Hematopoietic multipotent progenitor cell (in vitro differentiated cells): ENCODE data around the gene ZNF837. TPM values are rescaled to one million over a fixed set of nuclear protein-coding genes. Genes with fewer than 3 reads are reported as not detected.
"Not testable (repeated sequence)": the region's sequence is repeated elsewhere in the genome, so short reads cannot be mapped to it uniquely, and the experiment has no call there.

Experiments
- DNase-seq, 3 donors: peaks; one replicate each; pipeline ENCODE4 v3.0.0-alpha.2; 2011 to 2015; ENCODE audit warnings: low read depth in 2 of 3, low spot score in 2 of 3
- total RNA-seq: library from RNA; depleted of rRNA; stranded (reverse); fragments of >200 nt; gene quantifications from one replicate; pipeline ENCODE4 v1.2.3, GENCODE V29; 2012

The ZNF837 gene
- 6.2 TPM for total RNA-seq

GRCh38 chr19:58380662-58381459, at the start of gene ZNF837:
ZNF837 (minus strand) TSS chr19:58381030; CDS start chr19:58369332, 11,698 bp downstream.
- peak; percentile 95 to 100 (median 100) for DNase-seq

DNA sequence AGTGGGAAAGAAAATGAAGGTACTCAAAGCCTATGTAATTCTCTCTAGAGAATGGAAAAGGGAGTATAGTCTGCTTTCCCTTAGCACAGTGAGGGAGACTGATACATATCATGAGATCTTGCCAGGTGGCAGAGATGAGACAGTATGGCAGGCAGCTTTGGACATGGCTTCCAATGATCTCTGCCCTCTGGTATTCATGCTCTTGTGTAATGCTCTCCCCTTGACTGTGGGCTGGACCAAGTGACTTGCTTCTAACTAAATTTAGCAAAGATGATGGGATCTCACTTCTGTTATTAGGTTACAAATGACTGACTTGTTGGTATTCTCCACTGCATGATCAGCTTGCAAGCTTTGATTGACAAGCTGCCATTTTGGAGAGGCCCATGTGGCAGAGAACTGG, 48.9 kb upstream of the ZNF837 start:
- no peak for DNase-seq

DNA sequence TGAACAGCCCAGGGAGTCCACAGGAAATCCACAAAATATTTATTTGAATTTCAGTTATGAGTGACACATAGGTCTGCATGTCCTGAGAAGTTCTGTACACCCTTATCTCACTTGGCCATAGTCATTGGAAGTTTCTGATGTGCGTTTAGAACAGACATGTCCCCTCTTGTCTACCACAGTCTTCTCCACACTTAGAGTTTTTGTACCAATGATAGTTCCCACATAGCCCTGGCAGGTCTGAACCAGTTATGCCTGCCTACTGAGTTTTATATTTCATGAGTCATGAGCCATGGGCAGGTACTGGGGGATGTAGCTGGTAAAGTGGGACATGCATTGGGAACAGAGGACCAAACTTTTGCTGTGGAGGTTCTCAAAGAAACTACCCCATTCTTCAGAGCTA, 47.8 kb upstream of the ZNF837 start:
- DNase-seq: no peak

GRCh38 chr19:58417071-58417470, 36.2 kb upstream of the ZNF837 start:
- no peak for DNase-seq

DNA sequence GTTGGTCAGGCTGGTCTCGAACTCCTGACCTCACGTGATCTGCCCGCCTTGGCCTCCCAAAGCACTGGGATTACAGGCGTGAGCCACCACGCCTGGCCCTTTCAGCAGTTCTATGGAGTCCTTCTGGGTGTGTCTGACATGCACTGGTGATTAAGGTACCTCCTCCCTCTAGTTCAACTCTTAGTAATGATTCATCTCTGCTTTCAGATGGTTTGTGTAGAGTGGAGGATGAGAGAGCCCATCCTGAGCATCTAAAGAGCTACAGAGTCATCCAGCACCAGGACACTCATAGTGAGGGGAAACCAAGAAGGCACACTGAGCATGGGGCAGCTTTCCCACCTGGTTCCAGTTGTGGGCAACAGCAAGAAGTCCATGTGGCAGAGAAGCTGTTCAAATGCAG, 35.8 kb upstream of the ZNF837 start:
- DNase-seq: no peak

DNA sequence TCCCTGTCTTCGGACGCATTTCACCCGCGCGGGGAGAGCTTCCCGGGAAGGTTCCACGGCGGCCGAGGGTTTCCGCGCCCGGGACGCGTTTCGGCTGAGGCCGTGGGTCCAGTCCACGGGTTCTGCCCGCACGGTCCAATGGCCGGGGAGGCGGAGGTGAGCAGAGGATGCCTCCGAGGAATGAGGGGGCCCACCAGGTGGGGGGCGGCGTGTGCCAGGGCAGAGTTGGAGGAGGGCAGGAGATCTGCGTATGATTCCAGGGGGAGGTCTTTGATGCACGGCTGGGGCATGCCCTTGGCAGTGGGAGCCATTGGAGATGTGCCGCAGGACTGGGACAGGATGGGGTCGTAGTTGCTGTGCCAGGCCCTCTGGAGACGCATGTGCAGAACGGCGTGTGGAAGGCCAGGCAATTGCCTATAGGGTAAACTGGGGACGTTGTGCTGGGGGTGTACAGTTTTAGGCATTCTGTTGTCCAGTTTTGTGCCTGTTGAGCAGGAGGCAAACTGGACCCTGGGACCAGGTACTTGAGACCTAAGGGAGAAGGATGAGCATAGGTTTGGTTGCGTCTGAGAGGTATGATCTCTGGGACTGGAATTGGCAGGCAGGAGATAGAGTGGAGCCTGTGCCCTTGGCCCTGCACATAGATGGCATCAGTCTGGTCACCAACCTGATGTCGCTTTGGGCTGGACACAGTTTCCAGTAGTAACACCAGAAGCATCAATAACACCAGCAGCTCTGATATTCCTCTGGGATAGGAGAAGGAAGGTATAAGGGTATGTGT, 28.4 kb upstream of the ZNF837 start:
- DNase-seq: peak in 1 of 3 donors; percentile 41

DNA sequence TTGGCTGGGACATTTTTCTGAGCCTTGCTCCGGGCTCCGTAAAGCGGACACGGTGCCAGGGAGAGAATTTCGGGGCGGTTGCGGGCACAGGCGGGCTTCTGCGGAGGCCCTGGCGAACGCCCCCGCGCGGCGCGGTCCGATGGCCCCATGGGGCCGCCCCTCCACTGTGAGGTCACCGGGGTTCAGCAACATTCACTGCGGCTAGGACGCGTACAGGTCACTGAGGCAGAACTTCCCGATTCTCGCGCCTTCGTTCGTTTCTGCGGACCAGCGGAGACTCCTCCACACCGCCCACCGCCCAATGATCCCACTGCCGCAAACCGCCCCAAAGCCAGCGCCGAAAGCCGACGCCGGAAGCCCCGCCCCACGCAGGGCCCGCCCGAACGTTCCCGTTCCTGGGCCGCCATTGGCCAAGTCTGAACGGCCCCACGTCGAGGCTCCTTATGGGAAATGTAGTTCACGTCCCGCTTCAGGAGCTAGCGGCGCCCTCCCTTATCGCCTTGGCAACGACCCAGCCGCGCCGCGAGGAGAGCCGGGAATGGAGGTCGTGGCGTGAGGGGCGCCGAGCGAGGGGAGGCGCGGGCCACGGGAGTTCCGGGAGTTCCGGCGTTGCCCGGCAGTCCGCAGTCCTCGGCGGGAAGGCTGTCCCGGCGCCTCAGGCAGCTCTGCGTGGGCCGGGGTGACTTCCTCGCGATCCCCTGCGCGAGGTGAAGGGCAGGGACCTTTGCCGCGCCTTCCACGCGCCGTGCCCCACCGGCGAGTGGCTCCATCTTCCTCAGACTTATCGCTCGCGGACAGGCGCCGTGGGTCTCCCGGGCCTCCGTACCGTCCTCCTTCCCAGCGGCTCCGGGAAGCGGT, 27.6 kb upstream of the ZNF837 start, which contains the start of gene ZNF584:
Gene ZNF584 (plus strand): TSS at position 498 of the 858 bp plus-strand sequence. CDS start 499 bp downstream, outside the sequence.
- DNase-seq: peak; percentile 77 to 95 (median 95)

- no peak for DNase-seq
These were observed 26.9 kb upstream of the ZNF837 start for GRCh38 chr19:58407658-58408151.

- peak in 1 of 3 donors; percentile 37 for DNase-seq
These were observed 26.2 kb upstream of the ZNF837 start for GRCh38 chr19:58406818-58407657.

GRCh38 chr19:58403920-58404478, 23.2 kb upstream of the ZNF837 start:
- not testable (repeated sequence) for DNase-seq

DNA sequence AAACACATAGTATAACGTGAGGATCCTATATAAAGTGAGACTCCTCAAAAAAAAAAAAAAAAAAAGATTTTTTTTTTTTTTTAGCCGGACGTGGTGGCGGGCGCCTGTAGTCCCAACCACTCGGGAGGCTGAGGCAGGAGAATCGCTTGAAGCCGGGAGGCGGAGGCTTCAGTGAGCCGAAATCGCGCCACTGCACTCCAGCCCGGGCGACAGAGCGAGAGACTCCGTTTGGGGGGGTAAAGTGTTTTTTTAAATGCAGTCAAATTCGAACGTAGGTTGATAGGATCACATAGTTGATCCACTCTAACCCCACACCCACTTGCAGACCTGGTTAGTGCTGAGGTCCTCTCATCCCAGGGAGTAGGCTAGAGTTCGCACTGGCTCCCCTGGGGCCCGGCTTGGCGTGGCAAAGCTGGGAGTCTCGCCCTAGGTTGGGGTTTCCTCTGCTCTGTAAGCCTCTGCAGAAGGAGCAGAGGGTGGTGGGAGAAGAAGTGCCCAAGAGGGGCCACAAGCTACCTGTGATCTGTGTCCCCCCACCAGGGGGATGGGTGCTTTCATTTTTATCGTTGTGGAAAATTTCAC, 21.1 kb upstream of the ZNF837 start:
- DNase-seq: no peak

DNA sequence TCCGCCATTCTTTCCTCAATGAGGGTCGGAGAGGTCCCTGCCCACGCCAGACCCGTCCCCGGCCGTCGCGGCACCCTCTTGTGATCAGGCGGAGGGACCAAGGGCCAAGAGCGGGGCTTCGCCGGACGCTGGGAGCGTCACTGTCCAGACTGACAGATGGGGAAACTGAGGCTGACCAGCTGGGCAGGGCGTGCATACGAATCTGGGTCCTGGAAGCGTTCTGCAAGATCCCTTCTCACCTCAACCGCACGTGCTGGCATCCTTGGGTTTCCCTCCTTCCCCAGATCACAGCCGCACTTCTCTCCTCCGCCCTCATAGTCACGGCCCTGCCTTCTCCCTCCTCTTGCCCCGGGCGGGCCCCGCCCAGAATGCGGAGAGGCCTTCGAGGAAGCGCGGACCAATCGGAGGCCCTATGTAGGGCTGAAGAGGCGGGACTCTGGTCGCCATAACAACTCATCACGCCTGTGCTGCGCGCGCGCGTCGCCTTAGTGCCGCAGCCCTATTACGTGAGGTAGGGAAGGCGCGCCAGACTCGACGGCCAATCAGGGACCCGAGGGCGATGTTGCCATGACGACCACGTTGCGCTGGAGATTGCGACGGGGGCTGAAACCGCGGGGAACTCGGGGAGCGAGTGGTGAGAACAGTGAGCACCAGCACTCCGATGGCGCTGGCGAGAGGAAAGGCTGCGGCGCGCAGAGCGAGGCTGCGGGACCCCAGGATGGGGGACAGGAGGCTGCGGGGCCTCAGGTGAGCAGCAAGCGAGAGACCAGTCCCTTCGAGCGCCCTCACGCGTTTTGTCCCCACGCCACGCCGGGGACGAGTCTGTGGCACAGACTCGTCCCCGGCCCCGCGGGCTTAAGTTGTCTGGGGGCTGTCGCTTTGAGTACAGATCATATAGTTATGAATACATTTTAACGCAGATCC, 20.3 kb upstream of the ZNF837 start:
- DNase-seq: peak; percentile 99 to 100 (median 99)

GRCh38 chr19:58400316-58400915, 19.6 kb upstream of the ZNF837 start:
- no peak for DNase-seq

DNA sequence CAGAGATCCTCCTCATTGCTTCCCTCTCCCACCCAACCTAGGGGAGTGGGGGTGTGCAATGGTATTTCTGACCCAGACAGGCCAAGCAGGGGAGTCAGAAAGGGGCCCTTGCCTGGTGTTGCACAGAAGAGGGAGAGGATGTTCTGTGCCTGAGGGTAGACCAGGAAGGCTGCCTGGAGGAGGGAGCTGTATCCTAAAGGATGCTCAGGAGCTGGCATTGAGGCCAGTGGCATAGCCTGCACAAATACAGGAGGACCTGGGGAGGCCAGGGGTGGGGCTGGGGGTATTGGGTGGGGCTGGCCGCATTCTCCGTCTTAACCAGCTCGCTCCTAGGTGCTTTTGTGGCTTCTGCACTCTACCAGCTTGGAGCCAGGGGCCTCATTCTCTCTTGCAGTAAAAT, 19.1 kb upstream of the ZNF837 start:
- DNase-seq: no peak

GRCh38 chr19:58398545-58398944, 17.7 kb upstream of the ZNF837 start:
- DNase-seq: no peak

GRCh38 chr19:58398087-58398486, 17.3 kb upstream of the ZNF837 start:
- DNase-seq: no peak

DNA sequence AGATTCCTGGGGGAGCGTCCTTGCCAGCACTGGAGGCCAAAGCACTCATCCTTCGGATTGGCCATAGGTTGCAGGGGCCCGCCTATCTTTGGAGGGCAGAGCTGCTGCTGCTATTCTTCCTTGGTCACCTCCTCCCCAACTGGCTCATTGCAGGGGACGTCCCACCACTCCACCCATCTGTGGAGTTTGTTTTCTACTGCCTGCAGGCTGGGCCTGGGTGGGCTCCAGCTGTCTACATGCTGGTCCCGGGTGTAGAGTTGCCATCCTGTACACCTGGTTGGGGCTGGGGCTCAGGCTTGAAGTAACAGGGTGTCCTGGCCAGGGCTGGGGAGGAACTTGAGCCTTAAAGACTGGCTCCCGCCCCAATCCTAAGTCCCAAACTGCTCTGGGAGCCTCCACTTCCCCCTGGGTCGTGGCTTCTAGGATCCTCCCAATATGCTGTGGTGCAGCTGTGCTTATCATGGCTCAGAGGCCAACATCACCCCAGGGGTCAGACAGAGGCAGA, 16.8 kb upstream of the ZNF837 start:
- DNase-seq: no peak
